Measurements from ENCODE around the gene PPARD. TPM values are rescaled to one million over a fixed set of nuclear protein-coding genes. Genes with fewer than 3 reads are reported as not detected.

The PPARD gene
- total RNA-seq, 4 donors from 2014 or later, result 6.3 to 16.7 (median 12.0) TPM

DNA sequence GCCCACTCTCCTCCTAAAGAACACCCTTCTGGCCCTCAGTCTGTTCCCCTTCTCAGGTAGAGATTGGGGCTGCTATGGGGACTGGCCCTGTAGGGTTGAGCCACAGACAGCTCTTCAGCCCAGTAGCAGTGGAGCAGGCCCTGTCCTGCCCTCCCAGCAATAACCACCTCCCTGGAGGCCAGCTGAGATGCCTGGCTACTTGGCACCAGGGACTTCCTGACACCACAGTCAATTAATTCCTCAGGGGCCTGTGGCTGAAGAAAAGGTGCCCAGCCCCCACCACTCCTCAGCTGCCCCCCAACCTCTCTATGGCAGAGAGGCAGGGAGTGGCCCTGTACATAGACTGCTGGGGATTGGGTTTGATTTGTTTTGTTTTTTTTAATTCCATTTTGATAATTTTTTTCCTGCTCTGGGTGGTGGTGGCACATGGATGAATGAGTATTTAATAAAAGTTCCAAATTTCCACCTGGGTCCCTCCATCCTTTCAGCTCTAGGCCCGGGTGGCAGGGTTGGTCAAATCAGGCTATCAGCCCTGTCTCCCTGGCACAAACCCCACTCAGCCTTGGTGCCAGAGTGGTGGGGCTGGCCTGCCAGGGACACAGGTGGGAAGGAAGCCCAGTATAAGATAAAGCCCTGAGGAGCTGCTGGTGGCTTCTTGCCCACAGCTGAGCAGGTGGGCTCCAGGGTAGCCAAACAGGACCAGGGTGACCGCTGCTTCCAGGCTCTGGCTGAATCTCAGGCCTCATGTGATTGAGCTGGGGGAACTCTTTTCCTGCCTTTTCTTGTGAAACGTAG, 46.6 kb upstream of the PPARD start:
- H3K27me3 ChIP-seq, result no peaks in the 10 kb centered on the region
- peaks cover 12 to 17% of the 10 kb centered on the region in 2 donors for H3K4me1 ChIP-seq
- DNase-seq, result peak in 1 of 2 donors; percentile 38
- intact Hi-C loops (cut with DNase I; ENCODE audit: low total_unique reads) (no loop called here), in situ Hi-C loops (cut with MboI; ENCODE audit: low sequenced_read_pairs in 4 of 4) (no loop called here)
- TF ChIP-seq CTCF (IDR thresholded peaks at IDR 0.05 in 4 of 5, conservative IDR thresholded peaks at IDR 0.05 in 1 of 5) (no peak), POLR2A (IDR thresholded peaks at IDR 0.05) (no peak)
- no peaks in the 10 kb centered on the region for H3K9me3 ChIP-seq
- H3K4me3 ChIP-seq, result no peak overlapping the region
- no peak overlapping the region for H3K27ac ChIP-seq
- H3K36me3 ChIP-seq, result peaks cover 0 to 41% of the 10 kb centered on the region in 2 donors
- ATAC-seq, result peak in 1 of 2 donors; percentile 18

DNA sequence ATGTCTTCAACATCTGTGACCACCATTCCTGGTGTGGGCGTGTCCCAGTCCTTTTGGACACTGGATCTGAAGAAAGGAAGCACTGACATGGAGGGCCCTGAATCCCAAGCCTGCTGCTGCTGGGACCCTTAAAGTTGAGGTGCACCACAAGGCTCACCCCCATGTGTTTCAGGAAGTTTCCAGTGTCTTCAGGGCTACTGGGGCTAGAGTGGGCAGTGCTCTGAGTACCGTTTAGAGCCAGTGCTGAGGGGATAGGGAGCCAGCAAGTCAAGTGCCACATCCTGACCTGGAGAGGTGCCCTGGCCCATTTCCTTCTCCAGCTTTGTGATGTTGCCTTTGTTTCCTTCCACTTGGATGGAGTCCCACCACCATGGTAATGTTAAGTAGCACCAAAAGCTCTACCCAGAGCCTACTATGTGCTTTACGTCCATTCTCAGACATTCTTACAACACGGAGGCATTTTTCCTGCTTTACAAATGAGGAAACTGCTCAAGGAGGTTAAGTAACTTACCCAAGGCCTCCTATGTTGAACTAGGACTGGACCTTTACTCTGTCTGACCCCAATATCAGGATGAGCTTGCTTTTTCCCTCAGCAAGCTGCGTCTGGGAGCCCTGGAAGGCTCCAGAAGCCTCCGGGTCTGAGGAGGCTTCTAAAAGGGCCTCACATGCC, 45.3 kb upstream of the PPARD start:
- in situ Hi-C loops (cut with MboI; ENCODE audit: low sequenced_read_pairs in 4 of 4), result no loop called here
- no peak overlapping the region for H3K4me3 ChIP-seq
- H3K9me3 ChIP-seq, result no peaks in the 10 kb centered on the region
- peaks cover 0 to 27% of the 10 kb centered on the region in 2 donors for H3K36me3 ChIP-seq
- DNase-seq (no peak), ATAC-seq (no peak)
- no peak for TF ChIP-seq CTCF (IDR thresholded peaks at IDR 0.05 in 4 of 5, conservative IDR thresholded peaks at IDR 0.05 in 1 of 5)
- no peak for TF ChIP-seq POLR2A (IDR thresholded peaks at IDR 0.05)
- H3K27me3 ChIP-seq, result no peaks in the 10 kb centered on the region
- H3K27ac ChIP-seq, result peak overlapping the region in 1 of 4 donors; percentile 7
- intact Hi-C loops (cut with DNase I; ENCODE audit: low total_unique reads), result no loop called here
- H3K4me1 ChIP-seq, result peaks cover 12 to 17% of the 10 kb centered on the region in 2 donors

DNA sequence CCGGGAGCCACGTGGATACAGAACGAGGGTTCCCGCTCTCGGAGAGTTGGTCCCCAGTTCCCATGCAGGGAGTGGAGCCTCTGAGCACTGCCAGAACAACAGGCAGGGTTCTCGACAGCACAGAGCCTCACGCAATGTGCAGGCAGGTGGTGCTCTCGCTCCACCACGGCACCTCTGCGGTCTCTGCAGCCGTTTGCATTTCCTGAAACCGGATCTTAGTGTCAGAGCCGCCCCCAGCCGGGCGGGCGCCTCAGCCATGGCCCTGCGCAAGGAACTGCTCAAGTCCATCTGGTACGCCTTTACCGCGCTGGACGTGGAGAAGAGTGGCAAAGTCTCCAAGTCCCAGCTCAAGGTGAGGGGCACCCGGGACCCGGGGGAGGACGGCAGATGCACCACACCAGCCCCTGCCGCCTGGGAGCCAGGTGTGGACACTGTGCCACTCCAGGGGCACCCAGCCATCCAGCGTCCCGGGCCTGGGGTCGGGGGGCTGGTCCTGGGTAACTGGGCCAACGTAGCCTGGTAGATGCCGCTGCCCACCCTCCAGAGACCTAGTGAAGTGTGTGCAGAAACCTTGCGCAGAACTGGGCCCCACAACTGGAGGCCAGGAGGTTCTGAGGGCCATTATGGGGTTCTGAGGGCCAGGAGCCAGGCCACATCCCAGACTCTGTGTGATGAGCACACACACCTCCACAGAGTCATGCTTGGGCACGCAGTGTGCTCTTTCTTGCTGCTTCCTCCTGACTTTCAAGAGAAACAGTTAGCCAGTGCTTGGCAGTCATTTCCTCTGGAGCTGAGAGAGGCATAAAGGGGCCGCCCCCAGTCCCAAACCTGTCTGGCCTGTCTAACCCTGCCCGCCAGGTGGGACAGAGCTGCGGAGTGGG, 44.5 kb upstream of the PPARD start, which contains the start of gene DEF6:
Gene DEF6 (plus strand): TSS at position 218 of the 881 bp plus-strand sequence. CDS start 39 bp downstream, at position 257.
- intact Hi-C loops (cut with DNase I; ENCODE audit: low total_unique reads), result no loop called here
- Histone ChIP-seq H3K36me3 (peaks cover 0 to 20% of the 10 kb centered on the region in 2 donors), H3K27ac (peak within 1 kb of the TSS in 1 of 4 donors; percentile 7), H3K4me3 (peak within 1 kb of the TSS in 3 of 4 donors; percentile 8 to 33 (median 27)), H3K9me3 (no peaks in the 10 kb centered on the region), H3K4me1 (peaks cover 14 to 17% of the 10 kb centered on the region in 2 donors), H3K27me3 (no peaks in the 10 kb centered on the region)
- peak; percentile 54 to 55 for DNase-seq
- in situ Hi-C loops (cut with MboI; ENCODE audit: low sequenced_read_pairs in 4 of 4), result no loop called here
- TF ChIP-seq POLR2A (IDR thresholded peaks at IDR 0.05) (no peak), CTCF (IDR thresholded peaks at IDR 0.05 in 4 of 5, conservative IDR thresholded peaks at IDR 0.05 in 1 of 5) (peak in 4 of 5 experiments; percentile 55 to 66 (median 60))
- ATAC-seq, result peak; percentile 52 to 59

DNA sequence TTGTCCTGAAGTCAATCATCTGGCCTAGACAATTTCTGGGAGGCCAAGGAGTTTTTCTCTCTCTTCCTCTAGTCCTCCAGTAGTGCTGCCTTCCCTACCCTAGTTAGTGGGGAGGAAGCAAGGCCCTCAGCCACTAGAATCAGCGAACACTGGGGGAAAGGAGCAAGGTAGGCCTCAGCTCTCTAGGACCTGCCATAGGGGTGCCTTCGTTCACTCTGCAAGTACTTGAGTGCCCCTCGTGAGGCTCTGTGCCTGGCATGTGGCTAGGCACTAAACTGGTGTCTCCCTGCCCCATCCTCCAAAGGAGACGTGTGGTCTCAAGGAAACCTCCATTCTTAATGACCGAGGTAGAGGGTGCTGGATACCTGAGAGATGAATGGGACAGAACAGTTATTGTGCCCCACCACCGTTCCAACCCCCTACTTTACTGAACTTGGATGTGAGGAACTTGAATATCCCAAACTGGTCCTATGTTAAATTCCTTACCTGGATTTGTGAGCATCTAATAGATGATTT, 43.7 kb upstream of the PPARD start:
- Histone ChIP-seq H3K27me3 (no peaks in the 10 kb centered on the region), H3K9me3 (no peaks in the 10 kb centered on the region), H3K27ac (no peak overlapping the region), H3K4me3 (no peak overlapping the region), H3K4me1 (peaks cover 17 to 19% of the 10 kb centered on the region in 2 donors), H3K36me3 (peaks cover 0 to 11% of the 10 kb centered on the region in 2 donors)
- no peak for ATAC-seq
- in situ Hi-C loops (cut with MboI; ENCODE audit: low sequenced_read_pairs in 4 of 4) (no loop called here), intact Hi-C loops (cut with DNase I; ENCODE audit: low total_unique reads) (no loop called here)
- no peak for DNase-seq
- TF ChIP-seq CTCF (IDR thresholded peaks at IDR 0.05 in 4 of 5, conservative IDR thresholded peaks at IDR 0.05 in 1 of 5) (no peak), POLR2A (IDR thresholded peaks at IDR 0.05) (no peak)

All from gastrocnemius medialis (tissue), 4 donors.